H1 (cell line): Measurements from ENCODE around the gene MRPL3. TPM values are rescaled to one million over a fixed set of nuclear protein-coding genes. Genes with fewer than 3 reads are reported as not detected.

Experiments used
- PHF8 ChIP-seq: fragments of 200-600 bp; sonication (generic); conservative IDR thresholded peaks from 2 replicates; pipeline ENCODE4 v1.7.1; 2012; ENCODE audit warnings: low read depth, mild to moderate bottlenecking, inconsistent platforms, low read length, moderate library complexity
- TAF1 ChIP-seq: IDR thresholded peaks from 2 replicates; pipeline ENCODE4 v1.6.1; 2011; ENCODE audit warnings: mild to moderate bottlenecking, low read depth, low read length
- polyA plus RNA-seq, 7 experiments: library from polyadenylated mRNA; depleted of rRNA in 3 of 7; stranded (reverse) in 5 of 7; unstranded in 2 of 7; fragments of >200 nt in 5 of 7; fragments of 200-250 nt in 2 of 7; gene quantifications; 1 replicate in 5 of 7; 2 replicates in 1 of 7; 4 replicates in 1 of 7; pipeline versions ENCODE4 v1.2.1 to v1.2.3, GENCODE V29; 2011 to 2013; ENCODE audit warnings: missing spikeins in 2 of 7, mixed read lengths in 2 of 7
- total RNA-seq: library from RNA; stranded (reverse); fragmentation: NEBNext Ultra II Directional; extraction: Animal tissue kit (Norgen Biotek cat#: 25700); gene quantifications from 2 replicates; pipeline ENCODE4 v1.2.1, GENCODE V29; 2021

Gene MRPL3
- total and polyA plus RNA-seq, 2 of the 8 experiments (the other 6 are each of a cell fraction or from before 2014, with no cell fraction given) = 164 to 175 TPM

DNA sequence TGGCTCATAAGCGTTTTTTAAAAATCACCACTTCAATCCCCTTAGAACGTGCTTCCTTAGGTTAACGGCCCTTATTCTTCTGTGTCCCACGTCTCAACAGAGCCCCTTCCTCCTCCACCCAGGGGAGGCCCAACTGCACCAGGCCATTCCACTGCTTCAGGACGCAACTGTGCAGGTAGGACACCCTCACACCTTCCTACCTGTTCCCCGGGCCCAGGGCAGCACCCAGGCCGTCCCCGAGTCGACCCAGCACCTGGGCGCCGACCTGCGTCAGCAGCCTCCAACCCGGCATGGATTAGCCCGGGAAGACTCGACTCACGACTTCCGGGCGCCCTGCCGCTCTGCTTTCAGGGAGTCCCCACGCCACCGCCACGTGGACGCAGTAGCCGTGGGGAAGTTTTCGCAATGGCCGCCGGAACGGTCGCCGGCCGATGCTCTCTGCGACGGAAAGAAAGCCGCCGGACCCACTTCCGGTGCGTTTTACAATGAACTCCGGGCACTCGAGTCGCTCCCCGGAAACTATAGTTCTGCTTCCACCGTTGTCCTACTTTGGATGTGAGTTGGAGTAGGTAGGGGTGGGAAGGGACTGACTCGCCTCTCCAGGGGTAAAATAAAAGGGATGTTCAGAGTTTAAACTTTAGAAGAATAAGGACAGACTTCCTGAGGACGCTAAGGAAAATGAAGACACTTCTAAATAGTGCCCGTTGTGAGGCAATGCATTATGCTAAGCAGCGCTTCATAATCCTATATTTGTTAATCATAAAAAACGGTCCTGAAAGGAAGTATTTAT, at the start of gene MRPL3 (continued):
- TF ChIP-seq PHF8 (peak; percentile 95), TAF1 (peak; percentile 98)
